ENCODE data around the gene MDM4.

MDM4 gene

GRCh38 chr1:204529371-204529895 lies 13.2 kb downstream of the MDM4 start:
- H3K9me3 ChIP-seq (ENCODE audit: control insufficient read depth in 1 of 2, low read length in 2 of 2) = no peaks in the 10 kb centered on the region
- H3K27ac ChIP-seq (ENCODE audit: low read depth, low read length) = no peak overlapping the region
- peaks cover 39 to 87% of the 10 kb centered on the region in 2 donors for H3K36me3 ChIP-seq (ENCODE audit: control insufficient read depth in 1 of 2, insufficient read depth in 2 of 2, low read length in 2 of 2)
- no peaks in the 10 kb centered on the region for H3K27me3 ChIP-seq (ENCODE audit: control insufficient read depth in 1 of 2, insufficient read depth in 2 of 2, low read length in 2 of 2)
- no peak overlapping the region for H3K9ac ChIP-seq (ENCODE audit: low read depth in 1 of 2, low read length in 2 of 2)
- no peak overlapping the region for H3K4me3 ChIP-seq (ENCODE audit: low read depth in 1 of 2, low read length in 2 of 2)
- no peaks in the 10 kb centered on the region for H3K4me1 ChIP-seq (ENCODE audit: control insufficient read depth in 1 of 2, insufficient read depth in 2 of 2, low read length in 2 of 2)

DNA sequence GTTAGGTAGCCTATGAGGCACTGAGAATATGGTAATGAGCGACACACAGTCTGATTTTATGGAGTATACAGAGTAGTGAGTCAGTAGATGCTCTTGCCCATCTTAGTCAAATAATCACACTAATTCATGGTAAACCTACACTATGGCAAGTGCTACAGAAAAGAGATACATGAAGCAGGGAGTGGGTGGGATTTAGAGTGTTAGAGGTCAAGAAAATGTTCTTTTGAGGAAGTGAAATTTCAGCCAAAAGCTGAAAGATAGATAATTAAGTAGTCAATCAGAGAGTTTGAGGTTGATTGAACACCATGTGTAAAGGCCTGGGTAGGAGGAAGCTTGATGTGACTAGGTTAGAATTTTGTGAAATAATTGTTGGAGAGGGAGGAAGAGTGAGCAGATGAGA lies 14.7 kb downstream of the MDM4 start:
- no peaks in the 10 kb centered on the region for H3K9me3 ChIP-seq (ENCODE audit: control insufficient read depth in 1 of 2, low read length in 2 of 2)
- no peak overlapping the region for H3K9ac ChIP-seq (ENCODE audit: low read depth in 1 of 2, low read length in 2 of 2)
- no peaks in the 10 kb centered on the region for H3K4me1 ChIP-seq (ENCODE audit: control insufficient read depth in 1 of 2, insufficient read depth in 2 of 2, low read length in 2 of 2)
- H3K4me3 ChIP-seq (ENCODE audit: low read depth in 1 of 2, low read length in 2 of 2) = no peak overlapping the region
- no peaks in the 10 kb centered on the region for H3K27me3 ChIP-seq (ENCODE audit: control insufficient read depth in 1 of 2, insufficient read depth in 2 of 2, low read length in 2 of 2)
- H3K27ac ChIP-seq (ENCODE audit: low read depth, low read length) = no peak overlapping the region
- H3K36me3 ChIP-seq (ENCODE audit: control insufficient read depth in 1 of 2, insufficient read depth in 2 of 2, low read length in 2 of 2) = peaks cover 39 to 84% of the 10 kb centered on the region in 2 donors

DNA sequence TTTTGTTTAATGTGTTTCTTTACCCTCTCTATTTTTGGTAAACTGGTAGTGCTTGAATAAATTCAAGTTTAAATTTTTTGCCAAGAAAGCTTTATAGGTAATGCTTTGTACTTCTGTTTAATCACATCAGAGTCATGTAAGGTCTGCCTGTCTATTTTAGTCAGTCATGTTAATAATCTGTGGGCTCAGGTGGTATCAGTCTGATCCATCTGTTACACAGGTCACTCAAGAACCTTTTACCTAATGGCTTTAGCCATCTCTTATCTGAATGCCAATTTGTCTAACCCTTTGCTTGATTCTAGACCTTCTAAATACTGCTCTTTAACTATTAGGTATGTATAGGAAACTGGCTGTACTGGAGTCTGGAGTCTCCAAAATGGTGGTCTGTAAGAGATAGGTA lies 16.6 kb downstream of the MDM4 start:
- H3K36me3 ChIP-seq (ENCODE audit: control insufficient read depth in 1 of 2, insufficient read depth in 2 of 2, low read length in 2 of 2) = peaks cover 45 to 83% of the 10 kb centered on the region in 2 donors
- H3K27me3 ChIP-seq (ENCODE audit: control insufficient read depth in 1 of 2, insufficient read depth in 2 of 2, low read length in 2 of 2) = no peaks in the 10 kb centered on the region
- H3K9ac ChIP-seq (ENCODE audit: low read depth in 1 of 2, low read length in 2 of 2) = no peak overlapping the region
- H3K9me3 ChIP-seq (ENCODE audit: control insufficient read depth in 1 of 2, low read length in 2 of 2) = no peaks in the 10 kb centered on the region
- no peaks in the 10 kb centered on the region for H3K4me1 ChIP-seq (ENCODE audit: control insufficient read depth in 1 of 2, insufficient read depth in 2 of 2, low read length in 2 of 2)
- no peak overlapping the region for H3K4me3 ChIP-seq (ENCODE audit: low read depth in 1 of 2, low read length in 2 of 2)
- H3K27ac ChIP-seq (ENCODE audit: low read depth, low read length) = no peak overlapping the region

DNA sequence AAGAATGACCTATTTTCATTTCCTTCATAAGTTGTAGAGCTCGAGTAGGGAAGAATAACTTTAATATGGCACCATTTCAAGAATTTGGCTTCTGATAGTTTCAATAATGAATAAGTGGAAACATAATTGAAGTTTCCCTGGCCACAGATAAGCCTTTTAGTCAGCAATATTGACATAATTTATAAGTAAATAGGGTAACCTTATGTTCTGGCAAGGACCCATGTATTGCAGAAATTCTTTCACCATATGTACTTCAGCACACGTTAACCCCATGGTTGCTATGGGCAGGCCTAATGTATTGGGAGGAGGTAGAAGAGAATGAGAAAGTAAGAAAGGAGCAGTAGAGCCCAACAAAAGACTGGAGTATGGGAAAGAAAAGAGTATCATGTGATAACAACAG lies 25.4 kb downstream of the MDM4 start:
- Histone ChIP-seq H3K36me3 (ENCODE audit: control insufficient read depth in 1 of 2, insufficient read depth in 2 of 2, low read length in 2 of 2) (peaks cover 41 to 77% of the 10 kb centered on the region in 2 donors), H3K4me1 (ENCODE audit: control insufficient read depth in 1 of 2, insufficient read depth in 2 of 2, low read length in 2 of 2) (peaks cover 0 to 6% of the 10 kb centered on the region in 2 donors), H3K9me3 (ENCODE audit: control insufficient read depth in 1 of 2, low read length in 2 of 2) (no peaks in the 10 kb centered on the region), H3K4me3 (ENCODE audit: low read depth in 1 of 2, low read length in 2 of 2) (no peak overlapping the region), H3K27me3 (ENCODE audit: control insufficient read depth in 1 of 2, insufficient read depth in 2 of 2, low read length in 2 of 2) (no peaks in the 10 kb centered on the region), H3K9ac (ENCODE audit: low read depth in 1 of 2, low read length in 2 of 2) (no peak overlapping the region), H3K27ac (ENCODE audit: low read depth, low read length) (no peak overlapping the region)

DNA sequence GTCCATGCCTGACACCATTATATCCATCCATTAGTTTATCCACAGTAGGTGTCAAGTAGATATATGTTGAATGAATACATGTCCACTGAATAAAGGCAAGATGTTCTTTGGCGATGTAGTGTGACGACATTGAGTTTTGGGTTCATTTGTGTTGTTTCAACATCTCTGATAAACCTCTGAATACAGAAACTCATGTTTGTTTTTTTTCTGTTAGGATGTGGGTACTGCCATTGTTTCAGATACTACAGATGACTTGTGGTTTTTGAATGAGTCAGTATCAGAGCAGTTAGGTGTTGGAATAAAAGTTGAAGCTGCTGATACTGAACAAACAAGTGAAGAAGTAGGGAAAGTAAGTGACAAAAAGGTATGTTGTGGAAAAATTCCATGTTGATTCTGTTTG lies 28.1 kb downstream of the MDM4 start:
- no peaks in the 10 kb centered on the region for H3K27me3 ChIP-seq (ENCODE audit: control insufficient read depth in 1 of 2, insufficient read depth in 2 of 2, low read length in 2 of 2)
- H3K4me3 ChIP-seq (ENCODE audit: low read depth in 1 of 2, low read length in 2 of 2) = no peak overlapping the region
- no peaks in the 10 kb centered on the region for H3K9me3 ChIP-seq (ENCODE audit: control insufficient read depth in 1 of 2, low read length in 2 of 2)
- H3K36me3 ChIP-seq (ENCODE audit: control insufficient read depth in 1 of 2, insufficient read depth in 2 of 2, low read length in 2 of 2) = peaks cover 43 to 81% of the 10 kb centered on the region in 2 donors
- no peak overlapping the region for H3K9ac ChIP-seq (ENCODE audit: low read depth in 1 of 2, low read length in 2 of 2)
- peaks cover 0 to 6% of the 10 kb centered on the region in 2 donors for H3K4me1 ChIP-seq (ENCODE audit: control insufficient read depth in 1 of 2, insufficient read depth in 2 of 2, low read length in 2 of 2)
- peak overlapping the region; percentile 30 for H3K27ac ChIP-seq (ENCODE audit: low read depth, low read length)

DNA sequence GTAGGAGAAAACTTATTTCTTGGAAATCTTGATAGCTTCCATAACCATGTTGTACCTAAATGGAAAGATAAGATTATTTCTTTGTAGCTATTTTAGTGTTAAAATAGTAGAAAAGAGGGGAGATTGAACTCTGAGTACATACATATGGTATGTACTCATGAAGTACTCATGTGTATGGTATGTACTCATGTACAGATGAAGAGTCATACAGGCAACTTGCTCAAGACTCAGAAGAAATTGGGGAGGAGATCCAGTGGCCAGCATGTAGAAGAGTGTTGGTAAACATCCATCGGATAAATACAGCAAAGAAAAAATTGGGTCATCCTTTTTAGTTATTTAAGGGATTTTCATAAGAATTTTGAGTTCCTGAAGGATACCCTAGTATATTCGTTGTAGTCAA lies 29.0 kb downstream of the MDM4 start:
- Histone ChIP-seq H3K4me1 (ENCODE audit: control insufficient read depth in 1 of 2, insufficient read depth in 2 of 2, low read length in 2 of 2) (peaks cover 0 to 6% of the 10 kb centered on the region in 2 donors), H3K4me3 (ENCODE audit: low read depth in 1 of 2, low read length in 2 of 2) (no peak overlapping the region), H3K9ac (ENCODE audit: low read depth in 1 of 2, low read length in 2 of 2) (no peak overlapping the region), H3K27ac (ENCODE audit: low read depth, low read length) (no peak overlapping the region), H3K9me3 (ENCODE audit: control insufficient read depth in 1 of 2, low read length in 2 of 2) (no peaks in the 10 kb centered on the region), H3K36me3 (ENCODE audit: control insufficient read depth in 1 of 2, insufficient read depth in 2 of 2, low read length in 2 of 2) (peaks cover 49 to 80% of the 10 kb centered on the region in 2 donors), H3K27me3 (ENCODE audit: control insufficient read depth in 1 of 2, insufficient read depth in 2 of 2, low read length in 2 of 2) (no peaks in the 10 kb centered on the region)

DNA sequence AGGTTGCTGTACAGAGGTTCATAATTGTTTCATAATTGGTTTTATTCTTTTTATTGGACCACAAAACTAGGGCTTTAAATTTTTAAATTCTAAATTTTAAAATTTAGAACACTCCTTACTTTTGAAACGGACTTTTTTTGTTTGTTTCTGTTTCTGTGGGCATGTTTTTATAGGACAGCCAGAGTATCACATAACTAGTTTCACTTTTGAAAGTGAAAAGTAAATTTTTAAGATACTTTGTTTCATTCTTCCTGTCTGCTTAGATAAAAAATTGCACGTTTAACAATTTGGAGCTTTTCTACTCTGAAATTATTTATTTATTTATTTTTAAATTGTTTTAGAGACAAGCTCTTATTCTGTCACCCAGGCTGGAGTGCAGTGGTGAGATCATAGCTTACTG lies 29.7 kb downstream of the MDM4 start:
- no peak overlapping the region for H3K27ac ChIP-seq (ENCODE audit: low read depth, low read length)
- H3K4me1 ChIP-seq (ENCODE audit: control insufficient read depth in 1 of 2, insufficient read depth in 2 of 2, low read length in 2 of 2) = peaks cover 0 to 6% of the 10 kb centered on the region in 2 donors
- no peak overlapping the region for H3K4me3 ChIP-seq (ENCODE audit: low read depth in 1 of 2, low read length in 2 of 2)
- H3K27me3 ChIP-seq (ENCODE audit: control insufficient read depth in 1 of 2, insufficient read depth in 2 of 2, low read length in 2 of 2) = no peaks in the 10 kb centered on the region
- no peaks in the 10 kb centered on the region for H3K9me3 ChIP-seq (ENCODE audit: control insufficient read depth in 1 of 2, low read length in 2 of 2)
- H3K9ac ChIP-seq (ENCODE audit: low read depth in 1 of 2, low read length in 2 of 2) = no peak overlapping the region
- H3K36me3 ChIP-seq (ENCODE audit: control insufficient read depth in 1 of 2, insufficient read depth in 2 of 2, low read length in 2 of 2) = peaks cover 51 to 77% of the 10 kb centered on the region in 2 donors

- Histone ChIP-seq H3K27ac (ENCODE audit: low read depth, low read length) (no peak overlapping the region), H3K36me3 (ENCODE audit: control insufficient read depth in 1 of 2, insufficient read depth in 2 of 2, low read length in 2 of 2) (peaks cover 44 to 64% of the 10 kb centered on the region in 2 donors), H3K4me3 (ENCODE audit: low read depth in 1 of 2, low read length in 2 of 2) (no peak overlapping the region), H3K9me3 (ENCODE audit: control insufficient read depth in 1 of 2, low read length in 2 of 2) (no peaks in the 10 kb centered on the region), H3K9ac (ENCODE audit: low read depth in 1 of 2, low read length in 2 of 2) (no peak overlapping the region), H3K27me3 (ENCODE audit: control insufficient read depth in 1 of 2, insufficient read depth in 2 of 2, low read length in 2 of 2) (no peaks in the 10 kb centered on the region), H3K4me1 (ENCODE audit: control insufficient read depth in 1 of 2, insufficient read depth in 2 of 2, low read length in 2 of 2) (peaks cover 0 to 6% of the 10 kb centered on the region in 2 donors)
Measured at GRCh38 chr1:204548265-204548664, 32.1 kb downstream of the MDM4 start.

DNA sequence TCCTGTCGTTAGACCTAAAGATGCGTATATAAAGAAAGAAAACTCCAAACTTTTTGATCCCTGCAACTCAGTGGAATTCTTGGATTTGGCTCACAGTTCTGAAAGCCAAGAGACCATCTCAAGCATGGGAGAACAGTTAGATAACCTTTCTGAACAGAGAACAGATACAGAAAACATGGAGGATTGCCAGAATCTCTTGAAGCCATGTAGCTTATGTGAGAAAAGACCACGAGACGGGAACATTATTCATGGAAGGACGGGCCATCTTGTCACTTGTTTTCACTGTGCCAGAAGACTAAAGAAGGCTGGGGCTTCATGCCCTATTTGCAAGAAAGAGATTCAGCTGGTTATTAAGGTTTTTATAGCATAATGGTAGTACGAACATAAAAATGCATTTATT lies 33.1 kb downstream of the MDM4 start:
- Histone ChIP-seq H3K27me3 (ENCODE audit: control insufficient read depth in 1 of 2, insufficient read depth in 2 of 2, low read length in 2 of 2) (no peaks in the 10 kb centered on the region), H3K36me3 (ENCODE audit: control insufficient read depth in 1 of 2, insufficient read depth in 2 of 2, low read length in 2 of 2) (peaks cover 34 to 61% of the 10 kb centered on the region in 2 donors), H3K9me3 (ENCODE audit: control insufficient read depth in 1 of 2, low read length in 2 of 2) (no peaks in the 10 kb centered on the region), H3K9ac (ENCODE audit: low read depth in 1 of 2, low read length in 2 of 2) (no peak overlapping the region), H3K4me1 (ENCODE audit: control insufficient read depth in 1 of 2, insufficient read depth in 2 of 2, low read length in 2 of 2) (peaks cover 0 to 6% of the 10 kb centered on the region in 2 donors), H3K27ac (ENCODE audit: low read depth, low read length) (no peak overlapping the region), H3K4me3 (ENCODE audit: low read depth in 1 of 2, low read length in 2 of 2) (no peak overlapping the region)

DNA sequence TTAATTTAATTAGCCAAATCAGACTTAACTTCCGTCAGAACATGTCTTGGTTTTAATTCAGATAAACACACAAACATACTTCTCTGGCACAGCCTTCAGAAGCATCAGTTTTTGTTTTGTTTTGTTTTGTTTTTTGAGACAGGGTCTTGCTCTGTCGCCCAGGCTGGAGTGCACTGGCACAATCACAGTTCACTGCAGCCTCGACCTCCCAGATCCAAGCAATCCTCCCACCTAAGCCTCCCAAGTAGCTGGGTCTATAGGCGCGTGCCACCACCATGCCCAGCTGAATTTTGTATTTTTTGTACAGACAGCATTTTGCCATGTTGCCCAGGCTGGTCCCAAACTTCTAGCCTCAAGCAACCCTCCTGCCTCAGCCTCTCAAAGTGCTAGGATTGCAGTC lies 34.7 kb downstream of the MDM4 start:
- Histone ChIP-seq H3K9me3 (ENCODE audit: control insufficient read depth in 1 of 2, low read length in 2 of 2) (no peaks in the 10 kb centered on the region), H3K27ac (ENCODE audit: low read depth, low read length) (no peak overlapping the region), H3K36me3 (ENCODE audit: control insufficient read depth in 1 of 2, insufficient read depth in 2 of 2, low read length in 2 of 2) (peaks cover 23 to 60% of the 10 kb centered on the region in 2 donors), H3K9ac (ENCODE audit: low read depth in 1 of 2, low read length in 2 of 2) (no peak overlapping the region), H3K4me3 (ENCODE audit: low read depth in 1 of 2, low read length in 2 of 2) (no peak overlapping the region), H3K27me3 (ENCODE audit: control insufficient read depth in 1 of 2, insufficient read depth in 2 of 2, low read length in 2 of 2) (no peaks in the 10 kb centered on the region), H3K4me1 (ENCODE audit: control insufficient read depth in 1 of 2, insufficient read depth in 2 of 2, low read length in 2 of 2) (no peaks in the 10 kb centered on the region)

All from duodenal mucosa (tissue), 2 donors.